ENCODE measurements around the gene SAMD7. TPM values are rescaled to one million over a fixed set of nuclear protein-coding genes. Genes with fewer than 3 reads are reported as not detected.

SAMD7 gene
- total and polyA plus RNA-seq, 2 of the 13 experiments (the other 11 are each of a cell fraction or from before 2014, with no cell fraction given), result not detected

DNA sequence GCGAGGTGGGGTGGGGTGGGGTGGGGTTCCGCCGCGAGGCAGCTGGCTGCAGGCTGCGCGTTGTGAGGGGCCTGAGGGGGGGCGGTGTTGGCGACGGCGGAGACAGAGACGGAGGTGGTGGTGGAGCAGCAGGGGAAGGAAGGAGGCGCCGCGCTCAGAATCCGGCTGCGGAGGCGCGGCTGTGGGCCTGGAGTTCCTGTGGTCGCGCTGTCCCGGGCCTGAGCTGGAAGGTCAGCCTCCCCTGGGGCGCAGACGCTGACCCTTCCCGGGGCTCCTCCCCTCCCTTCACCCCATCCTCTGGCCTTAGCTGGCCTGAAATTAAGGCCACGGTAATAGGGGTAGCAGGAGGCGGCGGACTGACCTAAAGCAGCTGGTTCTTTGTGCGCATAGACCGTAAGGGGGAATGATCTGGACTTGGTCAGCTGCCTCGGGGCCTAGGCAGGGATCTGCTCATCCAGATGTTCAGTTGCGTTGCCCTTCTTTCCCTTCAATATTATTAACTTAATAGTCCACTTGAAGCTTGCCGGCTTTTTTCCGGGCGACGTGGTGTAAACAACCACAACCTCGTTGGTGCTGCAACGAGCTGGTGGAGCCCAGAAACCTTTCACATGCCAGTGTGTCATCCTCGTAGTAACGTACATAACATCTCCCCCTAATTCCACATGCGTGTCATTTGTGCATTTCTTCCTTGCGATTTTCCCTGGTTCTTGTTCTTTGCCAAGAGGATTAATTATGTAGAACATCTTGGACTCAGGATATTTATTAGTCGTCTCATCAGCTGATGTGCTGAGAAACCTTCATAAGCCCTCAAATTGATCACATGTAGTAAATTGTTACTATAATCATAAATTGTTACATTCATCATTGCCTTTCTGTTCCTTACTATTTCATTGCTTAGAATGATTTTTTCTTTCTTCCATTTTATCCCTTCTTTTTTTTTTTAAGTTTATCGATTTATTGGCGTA is 55.9 kb downstream of the SAMD7 start (continued):
- TF ChIP-seq, protein P1, sequence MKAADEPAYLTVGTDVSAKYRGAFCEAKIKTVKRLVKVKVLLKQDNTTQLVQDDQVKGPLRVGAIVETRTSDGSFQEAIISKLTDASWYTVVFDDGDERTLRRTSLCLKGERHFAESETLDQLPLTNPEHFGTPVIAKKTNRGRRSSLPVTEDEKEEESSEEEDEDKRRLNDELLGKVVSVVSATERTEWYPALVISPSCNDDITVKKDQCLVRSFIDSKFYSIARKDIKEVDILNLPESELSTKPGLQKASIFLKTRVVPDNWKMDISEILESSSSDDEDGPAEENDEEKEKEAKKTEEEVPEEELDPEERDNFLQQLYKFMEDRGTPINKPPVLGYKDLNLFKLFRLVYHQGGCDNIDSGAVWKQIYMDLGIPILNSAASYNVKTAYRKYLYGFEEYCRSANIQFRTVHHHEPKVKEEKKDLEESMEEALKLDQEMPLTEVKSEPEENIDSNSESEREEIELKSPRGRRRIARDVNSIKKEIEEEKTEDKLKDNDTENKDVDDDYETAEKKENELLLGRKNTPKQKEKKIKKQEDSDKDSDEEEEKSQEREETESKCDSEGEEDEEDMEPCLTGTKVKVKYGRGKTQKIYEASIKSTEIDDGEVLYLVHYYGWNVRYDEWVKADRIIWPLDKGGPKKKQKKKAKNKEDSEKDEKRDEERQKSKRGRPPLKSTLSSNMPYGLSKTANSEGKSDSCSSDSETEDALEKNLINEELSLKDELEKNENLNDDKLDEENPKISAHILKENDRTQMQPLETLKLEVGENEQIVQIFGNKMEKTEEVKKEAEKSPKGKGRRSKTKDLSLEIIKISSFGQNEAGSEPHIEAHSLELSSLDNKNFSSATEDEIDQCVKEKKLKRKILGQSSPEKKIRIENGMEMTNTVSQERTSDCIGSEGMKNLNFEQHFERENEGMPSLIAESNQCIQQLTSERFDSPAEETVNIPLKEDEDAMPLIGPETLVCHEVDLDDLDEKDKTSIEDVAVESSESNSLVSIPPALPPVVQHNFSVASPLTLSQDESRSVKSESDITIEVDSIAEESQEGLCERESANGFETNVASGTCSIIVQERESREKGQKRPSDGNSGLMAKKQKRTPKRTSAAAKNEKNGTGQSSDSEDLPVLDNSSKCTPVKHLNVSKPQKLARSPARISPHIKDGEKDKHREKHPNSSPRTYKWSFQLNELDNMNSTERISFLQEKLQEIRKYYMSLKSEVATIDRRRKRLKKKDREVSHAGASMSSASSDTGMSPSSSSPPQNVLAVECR (CRISPR knock-in tag; IDR thresholded peaks at IDR 0.05; ENCODE audit: borderline replicate concordance), result peak; percentile 61; the same call in 1 of the 2 replicates
- TF ChIP-seq, protein P2, sequence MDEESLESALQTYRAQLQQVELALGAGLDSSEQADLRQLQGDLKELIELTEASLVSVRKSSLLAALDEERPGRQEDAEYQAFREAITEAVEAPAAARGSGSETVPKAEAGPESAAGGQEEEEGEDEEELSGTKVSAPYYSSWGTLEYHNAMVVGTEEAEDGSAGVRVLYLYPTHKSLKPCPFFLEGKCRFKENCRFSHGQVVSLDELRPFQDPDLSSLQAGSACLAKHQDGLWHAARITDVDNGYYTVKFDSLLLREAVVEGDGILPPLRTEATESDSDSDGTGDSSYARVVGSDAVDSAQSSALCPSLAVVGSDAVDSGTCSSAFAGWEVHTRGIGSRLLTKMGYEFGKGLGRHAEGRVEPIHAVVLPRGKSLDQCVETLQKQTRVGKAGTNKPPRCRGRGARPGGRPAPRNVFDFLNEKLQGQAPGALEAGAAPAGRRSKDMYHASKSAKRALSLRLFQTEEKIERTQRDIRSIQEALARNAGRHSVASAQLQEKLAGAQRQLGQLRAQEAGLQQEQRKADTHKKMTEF (CRISPR knock-in tag; IDR thresholded peaks at IDR 0.05), result no peak
- no peak for TF ChIP-seq RFXAP (CRISPR knock-in tag; IDR thresholded peaks at IDR 0.05; ENCODE audit: borderline replicate concordance)
- no peak for TF ChIP-seq KDM4B (CRISPR knock-in tag; IDR thresholded peaks at IDR 0.05)
- TF ChIP-seq, protein P3, sequence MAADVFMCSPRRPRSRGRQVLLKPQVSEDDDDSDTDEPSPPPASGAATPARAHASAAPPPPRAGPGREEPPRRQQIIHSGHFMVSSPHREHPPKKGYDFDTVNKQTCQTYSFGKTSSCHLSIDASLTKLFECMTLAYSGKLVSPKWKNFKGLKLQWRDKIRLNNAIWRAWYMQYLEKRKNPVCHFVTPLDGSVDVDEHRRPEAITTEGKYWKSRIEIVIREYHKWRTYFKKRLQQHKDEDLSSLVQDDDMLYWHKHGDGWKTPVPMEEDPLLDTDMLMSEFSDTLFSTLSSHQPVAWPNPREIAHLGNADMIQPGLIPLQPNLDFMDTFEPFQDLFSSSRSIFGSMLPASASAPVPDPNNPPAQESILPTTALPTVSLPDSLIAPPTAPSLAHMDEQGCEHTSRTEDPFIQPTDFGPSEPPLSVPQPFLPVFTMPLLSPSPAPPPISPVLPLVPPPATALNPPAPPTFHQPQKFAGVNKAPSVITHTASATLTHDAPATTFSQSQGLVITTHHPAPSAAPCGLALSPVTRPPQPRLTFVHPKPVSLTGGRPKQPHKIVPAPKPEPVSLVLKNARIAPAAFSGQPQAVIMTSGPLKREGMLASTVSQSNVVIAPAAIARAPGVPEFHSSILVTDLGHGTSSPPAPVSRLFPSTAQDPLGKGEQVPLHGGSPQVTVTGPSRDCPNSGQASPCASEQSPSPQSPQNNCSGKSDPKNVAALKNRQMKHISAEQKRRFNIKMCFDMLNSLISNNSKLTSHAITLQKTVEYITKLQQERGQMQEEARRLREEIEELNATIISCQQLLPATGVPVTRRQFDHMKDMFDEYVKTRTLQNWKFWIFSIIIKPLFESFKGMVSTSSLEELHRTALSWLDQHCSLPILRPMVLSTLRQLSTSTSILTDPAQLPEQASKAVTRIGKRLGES (CRISPR knock-in tag; IDR thresholded peaks at IDR 0.05; ENCODE audit: borderline replicate concordance), result no peak
- TF ChIP-seq CBX1 (IDR thresholded peaks at IDR 0.05; ENCODE audit: low read depth), result no peak
- 0 out of 2 replicates have a peak, but pooled peaks have one; percentile 7 for TF ChIP-seq ZNF556 (CRISPR knock-in tag; IDR thresholded peaks at IDR 0.05; ENCODE audit: borderline replicate concordance)
- TF ChIP-seq ARNT2 (CRISPR knock-in tag; IDR thresholded peaks at IDR 0.05; ENCODE audit: low read depth), result no peak
- TF ChIP-seq, protein P4, sequence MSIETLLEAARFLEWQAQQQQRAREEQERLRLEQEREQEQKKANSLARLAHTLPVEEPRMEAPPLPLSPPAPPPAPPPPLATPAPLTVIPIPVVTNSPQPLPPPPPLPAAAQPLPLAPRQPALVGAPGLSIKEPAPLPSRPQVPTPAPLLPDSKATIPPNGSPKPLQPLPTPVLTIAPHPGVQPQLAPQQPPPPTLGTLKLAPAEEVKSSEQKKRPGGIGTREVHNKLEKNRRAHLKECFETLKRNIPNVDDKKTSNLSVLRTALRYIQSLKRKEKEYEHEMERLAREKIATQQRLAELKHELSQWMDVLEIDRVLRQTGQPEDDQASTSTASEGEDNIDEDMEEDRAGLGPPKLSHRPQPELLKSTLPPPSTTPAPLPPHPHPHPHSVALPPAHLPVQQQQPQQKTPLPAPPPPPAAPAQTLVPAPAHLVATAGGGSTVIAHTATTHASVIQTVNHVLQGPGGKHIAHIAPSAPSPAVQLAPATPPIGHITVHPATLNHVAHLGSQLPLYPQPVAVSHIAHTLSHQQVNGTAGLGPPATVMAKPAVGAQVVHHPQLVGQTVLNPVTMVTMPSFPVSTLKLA (IDR thresholded peaks at IDR 0.05), result peak; percentile 26; the same call in 1 of the 2 replicates
- peak; percentile 31; the same call in 1 of the 2 replicates for TF ChIP-seq MED13 (CRISPR knock-in tag; IDR thresholded peaks at IDR 0.05)
- TF ChIP-seq FOSL1 (CRISPR knock-in tag; IDR thresholded peaks at IDR 0.05; ENCODE audit: borderline replicate concordance), result no peak
- TF ChIP-seq, protein P5, sequence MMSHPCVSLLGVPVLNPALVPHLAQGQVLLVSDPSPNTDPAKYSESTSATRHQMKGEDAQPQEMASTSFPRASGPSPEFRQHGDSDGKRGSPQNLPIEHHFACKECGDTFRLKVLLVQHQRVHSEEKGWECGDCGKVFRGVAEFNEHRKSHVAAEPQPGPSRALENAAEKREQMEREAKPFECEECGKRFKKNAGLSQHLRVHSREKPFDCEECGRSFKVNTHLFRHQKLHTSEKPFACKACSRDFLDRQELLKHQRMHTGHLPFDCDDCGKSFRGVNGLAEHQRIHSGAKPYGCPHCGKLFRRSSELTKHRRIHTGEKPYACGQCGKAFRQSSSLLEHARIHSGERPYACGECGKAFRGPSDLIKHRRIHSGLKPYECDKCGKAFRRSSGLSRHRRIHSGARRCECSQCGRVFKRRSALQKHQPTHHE (CRISPR knock-in tag; IDR thresholded peaks at IDR 0.05; ENCODE audit: borderline replicate concordance), result no peak
- TF ChIP-seq ZNF367 (CRISPR knock-in tag; IDR thresholded peaks at IDR 0.05; ENCODE audit: borderline replicate concordance), result no peak
- no peak for TF ChIP-seq MATR3 (CRISPR knock-in tag; IDR thresholded peaks at IDR 0.05)
- no peak for TF ChIP-seq NRL (CRISPR knock-in tag; IDR thresholded peaks at IDR 0.05; ENCODE audit: borderline replicate concordance)
- no peak for TF ChIP-seq AGO1 (IDR thresholded peaks at IDR 0.05; ENCODE audit: low read depth, low read length, poor library complexity, severe bottlenecking)
